SK-N-SH (cell line): ENCODE results near the gene PRSS23. TPM values are rescaled to one million over a fixed set of nuclear protein-coding genes. Genes with fewer than 3 reads are reported as not detected.
A peak's percentile ranks its signal among the peaks of the same experiment; 100 is the strongest.
"Not testable (repeated sequence)": the region's sequence is repeated elsewhere in the genome, so short reads cannot be mapped to it uniquely, and the experiment has no call there.

Experiments
- CTCF ChIA-PET: fragments of 300-600, 350-600 bp; formaldehyde crosslinking; extraction: SDS; loops from one replicate; lab custom pipeline; 2021; lab: Yijun Ruan, JAX
- POLR2A ChIA-PET: fragments of 350-600 bp; sonication (Branson Sonifier 250); formaldehyde crosslinking; extraction: SDS; loops from one replicate; lab custom pipeline; 2020; ENCODE audit warnings: antibody characterized with exemption, inconsistent platforms; lab: Yijun Ruan, JAX
- DNase-seq: peaks from one replicate; pipeline ENCODE4 v3.0.0; 2012
- H2AFZ ChIP-seq: fragments of 200-600 bp; sonication (generic); 2 replicates; pipeline ENCODE4 v1.8.1; 2016; ENCODE audit warnings: antibody characterized with exemption, mild to moderate bottlenecking, low read depth
- H3F3A ChIP-seq: fragments of 200-600 bp; sonication (generic); replicated peaks from 2 replicates; pipeline ENCODE3; 2016; ENCODE audit warnings: antibody characterized with exemption, mild to moderate bottlenecking; ENCODE audit not compliant: insufficient read depth
- H3K27ac ChIP-seq, 2 experiments: fragments of 200-500 bp in 1 of 2; fragments of 200-600 bp in 1 of 2; sonication (Bioruptor generic) in 1 of 2; sonication (generic), shearing (Covaris generic) in 1 of 2; 2 replicates each; pipeline versions ENCODE4 v1.5.1 to v1.6.1; 2014 to 2016; ENCODE audit warnings: low read depth in 2 of 2, inconsistent platforms in 1 of 2, low read length in 1 of 2, mild to moderate bottlenecking in 1 of 2, mixed read lengths in 1 of 2
- H3K27me3 ChIP-seq: fragments of 200-600 bp; sonication (generic), shearing (Covaris generic); 2 replicates; pipeline ENCODE4 v1.6.1; 2016; ENCODE audit warnings: mixed run types; ENCODE audit not compliant: insufficient read depth
- H3K36me3 ChIP-seq, 2 experiments: fragments of 200-500 bp in 1 of 2; fragments of 200-600 bp in 1 of 2; sonication (Bioruptor generic) in 1 of 2; sonication (generic) in 1 of 2; replicated peaks in 1 of 2; 2 replicates each; pipeline versions ENCODE3 to v1.5.1; 2014 to 2016; ENCODE audit warnings: low read length in 1 of 2, mild to moderate bottlenecking in 1 of 2; ENCODE audit not compliant: insufficient read depth in 2 of 2, control insufficient read depth in 1 of 2
- H3K4me1 ChIP-seq, 2 experiments: fragments of 200-500 bp in 1 of 2; fragments of 200-600 bp in 1 of 2; sonication (Bioruptor generic) in 1 of 2; sonication (generic), shearing (Covaris generic) in 1 of 2; 2 replicates each; pipeline versions ENCODE4 v1.5.1 to v1.6.1; 2014 to 2016; ENCODE audit warnings: low read depth in 1 of 2, low read length in 1 of 2, mixed run types in 1 of 2; ENCODE audit not compliant: insufficient read depth in 2 of 2, control insufficient read depth in 1 of 2
- H3K4me2 ChIP-seq: fragments of 200-600 bp; sonication (generic), shearing (Covaris generic); 2 replicates; pipeline ENCODE4 v1.6.1; 2017; ENCODE audit warnings: mixed run types
- H3K4me3 ChIP-seq, 2 experiments: fragments of 200-500 bp in 1 of 2; fragments of 200-600 bp in 1 of 2; sonication (Bioruptor generic) in 1 of 2; sonication (generic), shearing (Covaris generic) in 1 of 2; 2 replicates each; pipeline versions ENCODE4 v1.5.1 to v1.8.1; 2014 to 2016; ENCODE audit warnings: low read depth in 2 of 2, inconsistent platforms in 1 of 2, low read length in 1 of 2, mild to moderate bottlenecking in 1 of 2, mixed read lengths in 1 of 2, moderate library complexity in 1 of 2
- H3K79me2 ChIP-seq: fragments of 200-600 bp; sonication (generic); 2 replicates; pipeline ENCODE4 v1.8.1; 2017; ENCODE audit warnings: mild to moderate bottlenecking; ENCODE audit not compliant: insufficient read depth
- H3K9ac ChIP-seq: fragments of 200-600 bp; sonication (generic); 2 replicates; pipeline ENCODE4 v1.6.1; 2017; ENCODE audit warnings: mixed run types
- H3K9me2 ChIP-seq: fragments of 200-600 bp; sonication (generic); 2 replicates; pipeline ENCODE4 v1.6.1; 2017; ENCODE audit warnings: mixed run types
- H3K9me3 ChIP-seq: fragments of 200-600 bp; sonication (generic); 2 replicates; pipeline ENCODE4 v1.6.1; 2017; ENCODE audit warnings: mixed run types, mild to moderate bottlenecking, moderate library complexity
- H4K20me1 ChIP-seq: fragments of 200-600 bp; sonication (generic); 2 replicates; pipeline ENCODE4 v1.6.1; 2017; ENCODE audit warnings: mild to moderate bottlenecking, mixed run types; ENCODE audit not compliant: insufficient read depth
- FOXJ3 ChIP-seq: sonication (generic); formaldehyde crosslinking; IDR thresholded peaks from 2 replicates; pipeline ENCODE4 v1.5.1; 2020; ENCODE audit warnings: mild to moderate bottlenecking, missing genetic modification reagents
- MEF2A ChIP-seq: IDR thresholded peaks from 2 replicates; pipeline ENCODE4 v1.4.0; 2012; ENCODE audit warnings: low read depth, borderline replicate concordance
- MXI1 ChIP-seq: IDR thresholded peaks from 2 replicates; pipeline ENCODE4 v1.6.1; 2012; ENCODE audit warnings: mild to moderate bottlenecking, low read depth, low read length, improper control_type of control experiment
- NFIC ChIP-seq: IDR thresholded peaks from 2 replicates; pipeline ENCODE4 v1.4.0; 2012; ENCODE audit warnings: borderline replicate concordance
- RAD21 ChIP-seq: IDR thresholded peaks from 2 replicates; pipeline ENCODE4 v1.6.1; 2012; ENCODE audit warnings: mild to moderate bottlenecking, low read length
- RXRA ChIP-seq: IDR thresholded peaks from 2 replicates; pipeline ENCODE4 v1.4.0; 2012; ENCODE audit warnings: low read depth, mild to moderate bottlenecking, borderline replicate concordance
- SMC3 ChIP-seq: IDR thresholded peaks from 2 replicates; pipeline ENCODE4 v1.6.1; 2012; ENCODE audit warnings: low read depth, low read length, improper control_type of control experiment
- TCF12 ChIP-seq: IDR thresholded peaks from 2 replicates; pipeline ENCODE4 v1.4.0; 2012
- USF1 ChIP-seq: IDR thresholded peaks from 2 replicates; pipeline ENCODE4 v1.4.0; 2012; ENCODE audit warnings: low read depth, borderline replicate concordance
- YY1 ChIP-seq: IDR thresholded peaks from 2 replicates; pipeline ENCODE4 v1.4.0; 2012; ENCODE audit warnings: low read depth, mild to moderate bottlenecking
- WGBS: methylation state at CpG from one replicate; pipeline ENCODE4 v1.1.6; 2017; ENCODE audit warnings: low lambda C conversion rate; 5-methylcytosine and 5-hydroxymethylcytosine counted together
- polyA plus RNA-seq, 3 experiments: library from polyadenylated mRNA; depleted of rRNA; stranded (reverse); fragments of >200 nt; gene quantifications; 2 replicates each; pipeline ENCODE4 v1.2.3, GENCODE V29; 2012
- TF ChIP-seq, protein P1 (sequence below): IDR thresholded peaks from 2 replicates; pipeline ENCODE4; 2012
- TF ChIP-seq, protein P2 (sequence below): fragments of 200-600 bp; sonication (generic); IDR thresholded peaks from 2 replicates; pipeline ENCODE4 v1.6.1; 2017; ENCODE audit warnings: antibody characterized with exemption, mild to moderate bottlenecking, moderate library complexity

PRSS23 gene
- polyA plus RNA-seq, 1 of the 3 experiments (the other 2 are of a cell fraction), result 326 TPM

DNA sequence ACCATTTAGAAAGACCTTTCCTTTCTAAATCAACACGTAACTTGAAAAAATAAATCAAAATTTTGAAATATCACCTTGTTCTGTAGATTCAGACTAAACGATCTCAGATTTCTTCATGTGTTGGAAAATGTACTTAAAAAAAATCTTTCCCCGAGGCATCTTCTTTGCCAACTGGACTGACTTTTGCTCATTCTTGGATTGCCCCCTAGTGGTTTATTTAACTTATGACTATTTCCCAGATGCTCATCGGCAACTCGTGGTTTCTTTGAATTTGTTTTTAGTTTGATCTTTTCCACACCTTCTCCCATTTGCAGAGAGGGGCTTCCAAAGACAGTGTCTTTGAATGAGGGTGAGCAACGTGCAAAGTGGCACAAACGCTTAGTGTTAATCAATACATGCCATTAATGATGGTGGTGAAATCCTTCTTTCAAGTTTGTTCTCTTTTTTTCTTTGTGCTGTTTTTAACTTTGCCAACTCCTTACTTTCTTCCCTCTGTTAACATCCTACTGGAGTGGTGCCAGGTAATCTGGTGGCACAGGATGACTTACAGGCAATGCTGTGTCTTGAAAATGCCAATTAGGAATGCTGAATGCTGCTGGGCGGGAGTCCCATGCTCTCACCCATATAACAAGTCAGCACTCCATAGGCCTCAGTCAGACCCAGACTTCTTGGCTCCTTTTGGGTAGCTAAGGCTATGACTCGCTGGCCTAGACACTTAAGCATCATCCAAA lies 18.3 kb downstream of the PRSS23 start:
- no peak for TF ChIP-seq RXRA
- peak; percentile 95 for TF ChIP-seq RAD21
- TF ChIP-seq NFIC, result peak; percentile 48
- TF ChIP-seq YY1, result no peak
- TF ChIP-seq MEF2A, result no peak
- TF ChIP-seq USF1, result no peak
- TF ChIP-seq FOXJ3 (CRISPR knock-in tag), result no peak
- peak; percentile 21; the same call in 1 of the 2 replicates for TF ChIP-seq TCF12
- TF ChIP-seq, protein P1, sequence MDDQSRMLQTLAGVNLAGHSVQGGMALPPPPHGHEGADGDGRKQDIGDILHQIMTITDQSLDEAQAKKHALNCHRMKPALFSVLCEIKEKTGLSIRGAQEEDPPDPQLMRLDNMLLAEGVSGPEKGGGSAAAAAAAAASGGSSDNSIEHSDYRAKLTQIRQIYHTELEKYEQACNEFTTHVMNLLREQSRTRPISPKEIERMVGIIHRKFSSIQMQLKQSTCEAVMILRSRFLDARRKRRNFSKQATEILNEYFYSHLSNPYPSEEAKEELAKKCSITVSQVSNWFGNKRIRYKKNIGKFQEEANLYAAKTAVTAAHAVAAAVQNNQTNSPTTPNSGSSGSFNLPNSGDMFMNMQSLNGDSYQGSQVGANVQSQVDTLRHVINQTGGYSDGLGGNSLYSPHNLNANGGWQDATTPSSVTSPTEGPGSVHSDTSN, result peak; percentile 24; the same call in 1 of the 2 replicates
- peak; percentile 57; the same call in 1 of the 2 replicates for TF ChIP-seq MXI1
- TF ChIP-seq SMC3, result peak; percentile 79
- TF ChIP-seq, protein P2, sequence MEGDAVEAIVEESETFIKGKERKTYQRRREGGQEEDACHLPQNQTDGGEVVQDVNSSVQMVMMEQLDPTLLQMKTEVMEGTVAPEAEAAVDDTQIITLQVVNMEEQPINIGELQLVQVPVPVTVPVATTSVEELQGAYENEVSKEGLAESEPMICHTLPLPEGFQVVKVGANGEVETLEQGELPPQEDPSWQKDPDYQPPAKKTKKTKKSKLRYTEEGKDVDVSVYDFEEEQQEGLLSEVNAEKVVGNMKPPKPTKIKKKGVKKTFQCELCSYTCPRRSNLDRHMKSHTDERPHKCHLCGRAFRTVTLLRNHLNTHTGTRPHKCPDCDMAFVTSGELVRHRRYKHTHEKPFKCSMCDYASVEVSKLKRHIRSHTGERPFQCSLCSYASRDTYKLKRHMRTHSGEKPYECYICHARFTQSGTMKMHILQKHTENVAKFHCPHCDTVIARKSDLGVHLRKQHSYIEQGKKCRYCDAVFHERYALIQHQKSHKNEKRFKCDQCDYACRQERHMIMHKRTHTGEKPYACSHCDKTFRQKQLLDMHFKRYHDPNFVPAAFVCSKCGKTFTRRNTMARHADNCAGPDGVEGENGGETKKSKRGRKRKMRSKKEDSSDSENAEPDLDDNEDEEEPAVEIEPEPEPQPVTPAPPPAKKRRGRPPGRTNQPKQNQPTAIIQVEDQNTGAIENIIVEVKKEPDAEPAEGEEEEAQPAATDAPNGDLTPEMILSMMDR, result peak; percentile 76
- WGBS, result 6% methylated on average over 9 of the region's 9 CpGs
- H3K9ac ChIP-seq, result peak overlapping the region; percentile 57

DNA sequence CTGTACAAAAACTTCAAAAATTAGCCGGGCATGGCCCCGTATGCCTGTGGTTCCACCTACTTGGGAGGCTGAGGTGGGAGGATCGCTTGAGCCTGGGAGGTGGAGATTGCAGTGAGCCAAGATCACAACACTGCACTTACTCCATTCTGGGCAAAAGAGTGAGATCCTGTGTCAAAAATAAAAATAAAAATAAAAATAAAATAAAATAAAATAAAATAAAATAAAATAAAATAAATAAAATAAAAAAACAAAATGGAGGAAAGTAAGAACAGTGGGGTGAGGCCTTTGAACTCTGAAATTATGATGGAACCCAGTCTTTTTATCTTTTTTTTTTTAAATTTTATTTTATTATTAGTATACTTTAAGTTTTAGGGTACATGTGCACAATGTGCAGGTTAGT lies 23.8 kb downstream of the PRSS23 start:
- H3K4me1 ChIP-seq, POLR2A ChIA-PET, CTCF ChIA-PET, DNase-seq, H3K9ac ChIP-seq, H3K4me2 ChIP-seq, H3K9me2 ChIP-seq, H3K4me3 ChIP-seq, H3K27me3 ChIP-seq, H3K9me3 ChIP-seq, H3K27ac ChIP-seq, H2AFZ ChIP-seq, H4K20me1 ChIP-seq: not testable (repeated sequence)
- peaks cover 4 to 25% of the 10 kb centered on the region in 2 experiments for H3K36me3 ChIP-seq
- peaks cover 86% of the 10 kb centered on the region for H3K79me2 ChIP-seq
- WGBS, result 94% methylated on average over 3 of the region's 3 CpGs
- peaks cover 12% of the 10 kb centered on the region for H3F3A ChIP-seq

More for the DNA sequence above, 18.3 kb downstream of the PRSS23 start:
- Histone ChIP-seq H3K27me3 (no peaks in the 10 kb centered on the region), H2AFZ (peak overlapping the region; percentile 39; the same call in 1 of the 2 replicates), H3K27ac (peak overlapping the region; percentile 83 to 95; a peak in 3 of 4 replicates), H3K36me3 (peaks cover 4 to 22% of the 10 kb centered on the region in 2 experiments), H3K9me3 (no peaks in the 10 kb centered on the region), H3K4me3 (peak overlapping the region in 1 of 2 experiments; percentile 1; a peak in 2 of 4 replicates), H3K79me2 (peaks cover 83% of the 10 kb centered on the region), H4K20me1 (no peaks in the 10 kb centered on the region), H3F3A (peaks cover 65% of the 10 kb centered on the region), H3K9me2 (no peaks in the 10 kb centered on the region), H3K4me2 (peak overlapping the region; percentile 68), H3K4me1 (peaks cover 0 to 49% of the 10 kb centered on the region in 2 experiments)
- POLR2A ChIA-PET, result no interaction called here
- CTCF ChIA-PET, result interaction anchor here (0.5 to 4.8 kb wide), 4 partner anchors 12 to 566 kb away, joined by 3 to 42 read pairs (median 3); no protein-coding TSS in a partner anchor
- DNase-seq, result peak; percentile 51

DNA sequence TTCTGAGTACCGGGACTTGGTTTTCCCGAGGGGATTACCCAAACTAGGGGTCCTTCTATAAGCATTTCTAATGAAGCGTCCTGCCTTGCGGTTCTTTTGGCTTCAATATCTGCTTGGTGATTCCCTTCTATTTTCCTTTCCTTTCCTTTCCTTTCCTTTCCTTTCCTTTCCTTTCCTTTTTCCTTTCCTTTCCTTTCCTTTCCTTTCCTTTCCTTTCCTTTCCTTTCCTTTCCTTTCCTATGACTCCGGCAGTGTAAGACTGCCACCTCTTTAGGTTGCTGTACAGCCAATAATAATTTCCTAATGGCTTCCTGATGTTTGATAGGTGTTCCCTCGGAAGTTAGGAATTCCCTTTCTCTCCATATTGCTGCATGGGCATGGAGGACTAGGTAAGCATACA lies 34.0 kb downstream of the PRSS23 start:
- Histone ChIP-seq H3K36me3 (peaks cover 34 to 82% of the 10 kb centered on the region in 2 experiments), H3K79me2 (peaks cover 38% of the 10 kb centered on the region)
- 92% methylated on average over 6 of the region's 6 CpGs for WGBS
- H3K4me1 ChIP-seq, H3K4me3 ChIP-seq, POLR2A ChIA-PET, H2AFZ ChIP-seq, H4K20me1 ChIP-seq, H3K9me3 ChIP-seq, H3K27me3 ChIP-seq, DNase-seq, H3F3A ChIP-seq, H3K27ac ChIP-seq, CTCF ChIA-PET, H3K9me2 ChIP-seq, H3K4me2 ChIP-seq, H3K9ac ChIP-seq: not testable (repeated sequence)
